ENCODE results near the gene CNTF.

The CNTF gene

DNA sequence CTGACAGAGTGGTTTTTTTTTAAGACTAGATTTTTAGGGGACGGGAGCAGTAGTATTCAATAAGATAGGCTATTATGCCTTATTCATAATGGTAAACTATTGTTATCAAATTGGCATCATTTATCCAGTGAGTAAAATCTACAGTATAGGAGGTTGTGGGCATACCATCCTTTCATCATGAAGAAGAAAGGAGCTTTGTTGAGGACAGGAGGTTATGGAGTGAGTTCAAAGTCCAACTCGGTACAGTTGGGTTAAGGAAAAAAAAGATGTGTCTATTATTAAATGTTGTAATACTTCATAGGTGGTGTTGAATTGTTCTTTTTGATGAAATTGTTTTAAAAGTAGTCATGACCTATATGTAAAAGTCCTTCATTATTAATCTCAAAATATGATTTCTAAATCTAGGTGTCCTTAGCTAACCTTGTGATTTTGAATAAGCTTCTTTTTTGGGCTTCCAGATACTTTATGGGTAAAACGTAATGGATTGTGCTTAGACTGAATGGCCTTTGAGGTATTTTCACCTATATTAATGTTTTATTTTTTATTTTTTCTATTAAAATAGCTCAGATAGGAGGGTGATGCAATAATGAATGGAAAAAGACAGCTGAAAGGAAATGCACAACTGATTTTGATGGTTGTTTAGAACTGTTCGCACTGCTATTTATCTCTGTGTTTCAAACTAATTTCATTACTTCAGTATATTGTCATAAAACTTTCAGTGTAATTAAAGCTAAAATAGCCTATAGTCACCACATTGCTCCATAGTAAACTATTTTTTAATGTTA, 15.3 kb upstream of the CNTF start:
- DNase-seq (ENCODE audit: low read depth in 3 of 3, low spot score in 1 of 3) = no peak

DNA sequence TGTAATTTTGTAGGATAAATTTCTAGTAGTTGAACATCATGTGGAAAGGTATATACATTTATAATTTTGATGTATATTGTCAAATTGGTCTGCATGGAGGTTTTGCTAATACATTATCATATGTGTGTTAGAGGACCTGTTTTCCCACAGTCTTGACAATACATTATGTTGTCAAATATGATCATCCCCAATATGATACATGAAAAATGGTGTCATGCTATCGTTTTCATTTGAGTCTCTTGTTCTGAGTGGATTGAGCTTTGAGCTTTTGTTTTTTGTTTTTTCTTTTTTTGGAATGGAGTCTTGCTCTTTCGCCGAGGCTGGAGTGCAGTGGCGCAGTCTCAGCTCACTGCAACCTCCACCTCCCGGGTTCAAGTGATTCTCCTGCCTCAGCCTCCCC, 14.1 kb upstream of the CNTF start:
- DNase-seq (ENCODE audit: low read depth in 3 of 3, low spot score in 1 of 3) = no peak

DNA sequence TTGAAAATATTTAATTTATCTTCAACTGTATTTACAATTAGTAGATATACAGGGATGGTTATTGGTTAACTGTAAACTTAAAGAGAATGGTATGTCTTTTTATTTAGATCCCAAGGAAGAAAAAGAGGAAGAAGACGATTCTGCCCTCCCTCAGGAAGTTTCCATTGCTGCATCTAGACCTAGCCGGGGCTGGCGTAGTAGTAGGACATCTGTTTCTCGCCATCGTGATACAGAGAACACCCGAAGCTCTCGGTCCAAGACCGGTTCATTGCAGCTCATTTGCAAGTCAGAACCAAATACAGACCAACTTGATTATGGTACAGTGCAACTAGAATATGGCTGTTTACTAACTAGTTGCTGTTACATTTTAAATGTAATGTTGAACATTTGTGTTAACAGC, 12.7 kb upstream of the CNTF start:
- no peak for DNase-seq (ENCODE audit: low read depth in 3 of 3, low spot score in 1 of 3)

DNA sequence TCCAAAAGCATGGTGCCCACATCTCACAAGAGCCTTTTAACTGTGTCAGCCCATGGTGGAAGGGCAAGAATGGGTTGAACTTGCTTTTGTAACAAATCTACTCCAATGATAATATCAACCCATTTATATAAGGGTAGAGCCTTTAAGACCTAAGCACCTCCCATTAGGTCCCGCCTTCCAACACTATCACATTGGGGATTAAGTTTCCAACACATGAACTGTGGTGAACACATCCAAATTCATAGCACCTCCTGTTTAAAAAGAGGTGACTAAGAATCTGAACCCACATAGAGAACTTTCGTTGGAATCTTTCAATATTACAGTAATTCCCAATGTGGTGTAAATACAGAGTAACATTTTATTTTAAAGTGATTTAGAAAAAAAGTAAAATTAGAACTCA, 9.2 kb upstream of the CNTF start:
- no peak for DNase-seq (ENCODE audit: low read depth in 3 of 3, low spot score in 1 of 3)

DNA sequence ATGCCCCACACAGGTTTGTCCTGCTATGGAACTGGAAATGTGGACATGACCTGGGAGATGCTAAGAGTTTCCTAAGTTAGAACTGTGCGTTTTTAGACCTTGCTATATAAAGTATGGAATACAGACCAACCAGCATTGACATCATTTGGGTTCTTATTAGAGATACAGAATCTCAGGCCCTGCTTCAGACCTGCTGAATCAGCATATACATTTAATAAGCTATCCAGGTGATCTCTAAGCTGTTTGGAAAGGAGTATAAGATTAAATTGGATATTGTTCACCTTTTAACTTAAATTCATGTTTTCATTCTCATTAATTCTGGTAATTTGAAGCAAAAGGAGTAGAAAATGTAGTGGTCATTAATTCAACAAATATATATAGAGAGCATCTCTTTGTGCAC, 6.9 kb upstream of the CNTF start:
- DNase-seq (ENCODE audit: low read depth in 3 of 3, low spot score in 1 of 3) = no peak

DNA sequence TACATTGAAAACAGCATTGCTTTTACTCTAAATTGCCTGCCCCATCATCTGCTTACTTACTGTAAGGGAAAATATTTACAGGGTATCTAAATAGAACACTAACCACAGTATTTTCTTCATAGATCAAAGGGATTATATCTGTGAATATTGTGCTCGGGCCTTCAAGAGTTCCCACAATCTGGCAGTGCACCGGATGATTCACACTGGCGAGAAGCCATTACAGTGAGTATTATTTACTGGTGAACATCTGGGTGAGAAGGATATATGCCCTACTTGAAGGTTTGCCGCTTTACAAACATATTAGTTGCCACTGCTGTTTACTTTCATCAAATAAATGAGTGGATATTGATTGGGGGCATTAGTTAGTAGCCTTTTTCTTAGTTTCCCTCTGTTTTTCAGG, 5.9 kb upstream of the CNTF start:
- no peak for DNase-seq (ENCODE audit: low read depth in 3 of 3, low spot score in 1 of 3)

DNA sequence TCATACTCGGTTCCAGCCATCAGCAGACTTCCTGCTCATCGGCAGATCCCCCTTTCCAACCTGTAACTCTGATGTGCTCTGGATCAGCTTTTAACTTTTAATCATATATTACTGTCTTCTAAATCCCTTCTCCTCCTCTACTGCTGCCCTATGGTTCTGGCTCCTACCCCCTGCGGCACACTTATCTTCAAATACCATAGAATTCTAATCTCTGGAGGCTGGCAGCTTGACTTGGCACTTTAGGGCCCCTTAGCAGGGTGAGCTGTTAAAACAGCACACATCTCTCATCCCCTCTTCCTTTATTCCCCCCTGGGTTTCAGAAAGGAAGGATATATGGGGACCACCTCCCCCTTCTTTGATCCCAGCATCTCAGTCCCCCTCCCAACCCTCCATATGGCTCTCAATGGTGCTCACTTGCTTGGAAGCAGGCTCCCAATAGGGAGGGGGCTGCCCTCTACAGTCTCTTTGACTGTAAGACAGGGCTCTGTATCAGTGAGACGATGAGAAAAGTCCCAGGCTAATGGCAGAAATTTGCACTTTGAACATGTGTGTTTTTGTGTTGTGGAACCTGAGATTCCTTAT, 4.4 kb upstream of the CNTF start:
- no peak for DNase-seq (ENCODE audit: low read depth in 3 of 3, low spot score in 1 of 3)

DNA sequence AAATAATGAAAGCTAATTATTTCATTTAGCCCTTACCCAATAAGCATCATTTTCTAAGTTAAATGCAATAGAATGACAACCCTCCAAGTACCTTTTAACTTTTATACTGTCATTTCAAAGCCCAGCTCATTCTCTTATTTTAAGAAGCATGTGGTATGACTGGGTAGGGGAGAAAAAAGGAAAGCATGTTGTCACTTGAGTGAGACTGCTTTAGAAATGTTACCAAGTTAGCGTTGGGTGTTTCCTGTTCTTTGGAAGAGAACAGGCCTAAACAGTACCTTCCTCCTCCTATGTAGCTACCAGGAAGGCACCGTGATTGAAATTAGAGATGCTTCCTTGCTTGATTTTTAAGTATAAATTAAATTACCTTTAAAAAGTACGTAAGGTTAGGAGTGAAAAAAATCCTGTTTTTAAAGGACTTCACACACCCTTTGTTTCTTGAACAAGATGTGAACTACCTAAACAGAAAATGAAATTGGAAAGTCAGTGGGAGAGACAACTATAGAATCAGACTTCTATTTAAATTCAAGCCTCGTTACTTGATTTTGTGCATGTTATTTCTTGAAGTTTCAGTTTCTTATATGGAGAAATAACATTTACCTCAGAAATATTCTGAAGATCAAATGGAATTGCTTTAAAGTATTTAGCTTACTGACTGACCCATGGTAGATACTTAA, 741 bp upstream of the CNTF start:
- DNase-seq (ENCODE audit: low read depth in 3 of 3, low spot score in 1 of 3) = no peak

DNA sequence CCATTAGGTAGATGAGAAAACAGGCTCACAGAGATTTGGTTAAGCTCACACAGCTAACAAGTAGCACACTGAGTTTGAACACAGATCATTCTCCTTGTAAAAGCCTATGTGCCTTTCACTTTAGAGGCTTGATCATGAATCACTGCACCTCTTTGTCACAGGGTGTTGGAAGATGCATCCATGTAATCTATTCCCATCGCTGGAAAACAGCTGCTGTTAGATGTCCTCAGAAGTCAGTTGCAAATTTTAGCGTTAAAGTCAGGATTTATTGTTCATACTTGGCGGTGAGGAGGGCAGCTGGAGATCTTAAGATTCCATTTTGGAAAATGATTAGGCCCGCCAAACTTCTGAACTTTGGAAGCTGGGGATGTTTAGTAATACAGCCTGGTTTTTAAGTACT, 2.6 kb downstream of the CNTF start:
- no peak for DNase-seq (ENCODE audit: low read depth in 3 of 3, low spot score in 1 of 3)

DNA sequence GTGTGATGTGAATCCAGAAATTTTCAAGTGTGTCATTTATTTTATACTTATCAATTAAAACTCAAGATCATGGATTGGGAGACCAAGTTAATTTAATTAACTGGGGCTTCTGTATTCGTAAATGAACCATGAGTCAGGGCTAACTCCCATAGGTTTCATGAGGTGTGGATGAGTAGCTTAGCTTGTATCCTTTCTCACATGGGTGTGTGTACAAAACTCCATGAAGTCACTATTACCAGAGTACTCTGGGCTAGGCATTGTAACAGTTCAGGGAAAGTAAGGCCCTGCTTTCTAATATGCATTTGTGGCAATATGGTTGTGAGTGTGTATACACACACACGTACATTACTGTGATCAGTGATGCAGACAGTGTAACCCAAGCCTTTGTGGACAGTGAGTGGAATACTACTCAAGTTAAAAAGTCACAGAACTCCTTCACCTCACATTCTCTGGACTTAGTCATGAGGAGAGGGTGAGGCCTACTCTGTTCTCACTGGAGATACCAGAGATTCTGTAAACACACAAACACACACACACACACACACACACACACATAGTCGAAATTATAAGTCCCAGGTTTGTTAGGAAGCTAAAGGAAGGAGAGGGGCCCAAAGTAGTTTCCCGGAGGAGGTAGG, 3.5 kb downstream of the CNTF start:
- DNase-seq (ENCODE audit: low read depth in 3 of 3, low spot score in 1 of 3) = no peak

DNA sequence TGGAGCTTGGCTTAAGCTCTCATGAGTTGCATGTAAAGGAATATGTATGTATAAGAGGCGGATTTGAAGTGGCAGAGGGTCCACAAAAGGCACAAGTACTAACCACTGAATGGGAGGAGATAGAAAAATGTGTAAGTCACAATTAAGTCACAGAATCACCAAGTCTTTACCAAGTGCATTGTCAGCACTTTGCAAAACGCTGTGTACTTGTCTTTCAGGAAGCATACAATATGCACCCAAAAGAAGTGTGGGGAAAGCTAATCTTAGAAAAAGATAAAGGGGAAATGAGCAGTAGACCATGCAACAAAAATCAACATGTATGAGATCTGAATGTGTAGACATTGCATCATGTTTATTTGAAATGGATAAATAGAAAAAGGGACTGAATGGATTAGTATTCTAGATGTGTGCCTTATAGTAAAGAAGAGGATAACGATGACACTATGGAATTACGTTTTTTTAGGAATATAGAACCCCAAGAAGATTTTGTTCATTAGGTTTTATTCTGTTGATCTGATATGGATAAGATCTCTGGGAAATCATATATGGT, 4.5 kb downstream of the CNTF start:
- DNase-seq (ENCODE audit: low read depth in 3 of 3, low spot score in 1 of 3) = no peak

DNA sequence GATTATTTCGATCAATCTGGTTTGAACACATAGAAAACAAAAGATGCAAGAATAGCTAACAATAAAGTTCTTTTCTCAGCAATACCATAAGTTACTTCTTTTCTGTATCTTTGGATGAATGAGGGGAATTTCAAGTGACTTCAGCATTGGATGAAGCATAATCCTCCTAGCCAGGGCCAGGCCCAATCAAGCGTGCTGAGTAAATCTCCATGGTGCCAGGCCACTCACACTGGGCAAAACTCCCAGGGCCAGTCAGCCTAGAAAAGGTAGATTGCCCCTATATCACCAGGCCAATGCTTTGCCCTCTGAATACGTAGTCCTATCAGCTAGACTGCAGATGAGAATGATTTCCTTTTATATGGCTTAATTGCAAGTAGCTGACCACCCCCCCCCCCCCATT, 6.0 kb downstream of the CNTF start:
- no peak for DNase-seq (ENCODE audit: low read depth in 3 of 3, low spot score in 1 of 3)

DNA sequence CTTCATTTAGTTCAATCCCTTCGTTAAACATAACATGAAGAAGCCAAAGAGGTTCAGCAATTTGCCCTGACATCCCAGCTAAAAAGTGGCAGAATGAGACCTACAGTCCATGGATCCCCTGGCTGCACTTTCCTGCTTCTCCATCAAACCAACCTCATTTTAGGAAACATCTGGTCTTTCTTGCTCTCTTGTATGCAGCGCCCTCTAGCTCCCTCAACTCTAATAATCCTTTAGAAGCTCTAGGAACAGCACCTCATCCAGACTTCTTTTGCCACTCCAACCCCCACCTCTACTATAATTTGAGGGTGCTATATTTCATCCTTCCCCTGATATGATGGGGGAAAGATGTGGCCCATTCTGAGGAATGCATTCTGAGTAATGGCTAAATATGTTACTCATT, 7.4 kb downstream of the CNTF start:
- no peak for DNase-seq (ENCODE audit: low read depth in 3 of 3, low spot score in 1 of 3)

DNA sequence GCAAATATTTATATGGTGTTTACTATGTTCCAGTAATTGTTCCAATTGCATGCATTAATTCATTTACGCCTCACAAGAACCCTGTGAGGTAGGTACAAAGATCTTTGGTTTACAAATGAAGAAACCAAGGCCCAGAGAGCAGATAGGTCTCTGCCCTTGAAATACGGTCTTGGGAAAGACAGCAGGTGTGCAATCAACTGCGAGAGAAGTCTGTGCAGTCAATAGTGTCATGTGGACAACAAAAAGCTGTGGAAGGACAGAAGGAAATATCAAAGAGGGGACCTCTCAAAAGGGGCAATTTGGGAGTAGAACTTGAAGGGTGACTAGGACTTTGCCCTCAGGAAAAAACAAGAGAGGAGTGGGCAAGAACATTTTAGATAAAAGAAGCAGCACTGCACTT, 8.9 kb downstream of the CNTF start:
- no peak for DNase-seq (ENCODE audit: low read depth in 3 of 3, low spot score in 1 of 3)

DNA sequence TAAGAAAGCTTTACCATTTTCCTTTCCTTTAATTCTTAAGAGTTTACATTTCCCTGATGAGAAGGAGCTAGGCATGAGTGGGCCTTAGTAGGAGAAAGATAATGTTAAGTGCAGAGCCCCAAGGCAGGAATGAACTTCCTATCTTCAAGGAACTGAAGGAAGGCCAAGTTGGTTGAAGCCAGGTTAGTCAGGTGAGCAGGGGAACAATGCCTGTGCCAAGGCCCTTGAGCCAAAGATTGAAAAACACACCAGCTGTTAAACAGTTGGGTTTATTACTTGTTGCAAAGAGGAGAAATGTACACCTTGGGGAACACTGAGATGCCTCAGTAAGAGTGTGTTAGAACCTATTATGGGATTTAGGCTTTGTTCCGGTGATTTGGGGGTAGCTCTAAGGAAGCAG, 10.0 kb downstream of the CNTF start:
- DNase-seq (ENCODE audit: low read depth in 3 of 3, low spot score in 1 of 3) = no peak

DNA sequence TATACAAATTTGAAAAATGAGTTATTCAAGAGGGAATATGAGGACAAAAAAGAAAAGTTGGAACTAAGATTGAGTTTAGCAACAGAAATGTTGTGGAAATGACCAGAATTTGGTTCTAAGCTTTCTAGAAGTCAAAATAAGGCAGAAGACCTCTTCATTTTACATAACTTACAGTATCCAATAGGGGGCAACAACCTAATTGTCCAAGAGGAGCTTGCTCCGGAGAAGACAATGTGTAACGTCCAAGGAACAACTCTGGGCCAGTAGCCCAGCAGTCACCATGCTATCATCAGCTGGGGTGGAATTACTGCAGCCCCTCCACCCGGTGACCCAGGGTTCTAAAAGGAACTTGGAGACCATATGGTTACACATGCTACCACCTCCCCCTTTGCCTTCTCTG, 14.1 kb downstream of the CNTF start:
- DNase-seq (ENCODE audit: low read depth in 3 of 3, low spot score in 1 of 3) = no peak

DNA sequence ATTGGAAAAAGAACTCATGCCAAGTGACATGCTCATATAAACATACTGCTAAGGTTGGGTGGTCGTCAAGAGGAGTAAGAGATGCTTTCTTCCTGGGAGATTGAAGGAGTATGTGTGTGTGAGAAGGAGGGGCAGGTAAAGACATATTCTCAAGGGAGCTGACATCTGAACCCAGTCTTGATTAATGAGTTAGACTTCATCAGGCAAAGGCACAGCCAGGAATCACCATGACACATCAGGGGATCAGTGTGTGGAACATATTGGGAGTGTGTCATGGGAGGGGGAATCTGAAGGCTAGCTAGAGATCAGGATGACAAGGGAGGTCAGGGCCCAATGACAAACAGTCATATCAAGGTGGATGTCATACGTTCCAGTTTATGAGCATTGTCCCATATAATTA, 14.9 kb downstream of the CNTF start:
- DNase-seq (ENCODE audit: low read depth in 3 of 3, low spot score in 1 of 3) = no peak

DNA sequence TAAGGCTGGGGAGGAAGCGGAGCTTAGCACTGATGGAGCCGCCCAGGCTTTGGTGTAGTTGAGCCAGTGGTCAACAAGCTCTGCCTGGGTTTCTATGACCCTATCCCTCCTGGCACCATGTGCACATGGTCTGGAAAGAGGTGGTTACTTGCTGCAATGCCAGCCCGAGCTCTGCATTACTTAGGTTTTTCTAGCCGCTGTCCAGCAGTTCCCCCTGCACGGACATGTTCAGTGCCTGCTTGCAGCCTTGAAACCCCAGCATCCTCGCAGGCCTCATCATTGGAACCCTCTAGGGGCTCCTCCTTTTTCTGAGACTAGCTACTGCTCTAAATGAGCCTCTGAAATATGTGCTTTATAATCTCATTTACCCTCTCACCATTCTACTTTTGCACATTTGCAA, 16.6 kb downstream of the CNTF start:
- no peak for DNase-seq (ENCODE audit: low read depth in 3 of 3, low spot score in 1 of 3)

DNA sequence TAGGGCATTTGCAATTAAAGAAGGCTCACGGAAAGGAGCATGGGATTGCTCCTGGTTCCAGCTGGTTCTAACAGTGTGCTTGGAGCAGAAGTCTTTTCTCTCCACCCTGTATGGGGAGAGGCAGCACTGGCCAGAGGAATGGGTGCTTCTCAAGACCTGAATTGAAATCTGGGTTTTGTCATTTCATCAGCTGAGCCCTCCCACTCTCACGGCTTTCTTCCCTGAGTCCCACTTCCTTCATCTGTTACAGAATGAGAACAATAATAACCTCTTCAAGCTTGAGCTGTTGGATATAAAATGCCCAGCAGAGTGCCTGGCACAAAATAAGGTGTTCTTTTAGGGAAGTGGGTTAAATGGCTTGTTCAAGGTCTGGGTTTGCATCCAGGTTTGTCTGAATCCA, 17.2 kb downstream of the CNTF start:
- no peak for DNase-seq (ENCODE audit: low read depth in 3 of 3, low spot score in 1 of 3)

DNA sequence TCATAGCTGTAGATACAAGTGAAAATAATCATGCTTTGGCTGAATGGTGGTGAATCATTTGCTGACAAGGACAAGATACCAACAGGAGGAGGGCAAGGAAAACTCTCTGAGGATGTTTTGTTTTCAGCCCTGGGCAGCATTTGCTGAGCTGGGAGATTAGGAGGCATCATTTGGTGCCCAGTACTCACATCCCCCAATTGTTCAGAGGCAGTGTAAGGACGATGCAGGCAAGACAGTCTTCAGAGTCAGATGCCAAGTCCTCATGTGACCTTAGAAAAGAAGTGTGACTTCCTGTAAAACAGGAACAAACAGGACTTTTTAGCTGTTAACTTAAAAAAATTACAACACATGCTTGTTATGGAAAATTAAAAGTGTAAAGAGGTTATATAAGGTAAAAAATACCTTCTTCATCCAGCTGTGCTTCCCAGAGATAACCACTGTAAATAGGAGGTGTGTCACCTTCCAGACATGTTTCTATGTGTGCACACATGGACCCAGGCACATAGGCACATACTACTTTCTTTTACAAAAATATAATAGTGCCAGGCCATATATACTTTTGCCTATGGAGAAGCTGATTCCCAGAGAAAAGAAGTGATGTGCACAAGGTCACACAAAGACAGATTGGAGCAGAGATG, 18.0 kb downstream of the CNTF start:
- no peak for DNase-seq (ENCODE audit: low read depth in 3 of 3, low spot score in 1 of 3)

DNA sequence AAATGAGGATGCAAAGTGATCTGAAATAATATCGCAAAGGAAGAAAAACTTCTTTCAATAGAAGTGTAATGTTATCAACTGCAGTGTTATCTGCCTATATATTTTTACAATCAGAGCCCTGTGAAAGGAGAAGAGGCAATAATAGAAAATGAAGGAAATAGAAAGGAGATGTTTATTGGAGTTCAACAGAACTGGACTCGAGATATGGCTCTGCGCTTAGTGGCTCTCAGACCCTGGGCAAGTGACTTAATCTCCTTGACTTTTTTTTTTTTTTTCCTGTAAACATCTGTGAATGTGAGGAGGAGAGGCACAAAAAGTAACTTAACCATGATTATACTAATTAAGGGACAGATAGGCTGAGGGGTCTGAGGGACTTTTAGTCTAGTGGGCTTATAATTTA, 18.9 kb downstream of the CNTF start:
- DNase-seq (ENCODE audit: low read depth in 3 of 3, low spot score in 1 of 3) = no peak
